HG03520 (cell line): Measurements from ENCODE around the gene GRIP2.

Experiments used
- ATAC-seq: cut with Tn5 transposase; IDR thresholded peaks from one replicate; pipeline ENCODE4 v1.9.1; 2021; ENCODE audit warnings: mild to moderate bottlenecking, moderate library complexity; ENCODE audit not compliant: unreplicated experiment

The GRIP2 gene

DNA sequence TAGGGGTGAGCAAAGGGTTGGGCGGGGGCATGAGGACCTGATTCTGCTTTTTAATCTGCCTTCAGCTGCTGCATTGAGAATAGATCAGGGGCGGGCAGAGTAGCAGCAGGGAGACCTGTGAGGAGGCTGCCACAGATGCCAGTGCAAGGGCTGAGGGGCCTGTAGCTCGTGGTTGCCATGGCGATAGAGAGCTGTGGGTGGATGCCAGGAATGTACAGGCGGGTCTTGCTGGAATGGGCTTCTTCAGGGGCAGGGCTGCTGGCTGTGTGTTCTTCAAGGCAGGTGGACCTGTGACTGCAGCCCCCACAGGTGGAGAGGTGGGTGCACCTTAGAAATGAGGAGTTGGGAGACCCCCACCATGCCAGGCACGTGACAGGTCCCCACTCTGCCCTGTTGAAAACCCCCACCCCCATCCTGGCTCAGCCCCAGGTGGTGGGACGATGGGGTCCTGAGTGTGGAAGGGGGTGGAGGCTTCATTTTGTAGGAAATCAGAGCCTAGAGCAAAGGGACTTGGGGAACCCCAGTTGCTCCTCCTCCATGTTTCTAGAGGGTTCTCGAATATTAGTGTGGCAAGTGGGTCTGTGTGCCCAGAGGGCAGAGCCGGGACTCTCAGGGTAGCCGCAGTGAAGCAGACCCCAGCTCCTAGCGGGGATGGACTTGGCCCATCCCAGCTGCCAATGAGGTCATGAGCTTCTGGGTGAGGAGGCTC lies 99.5 kb downstream of the GRIP2 start:
- ATAC-seq, result no peak

DNA sequence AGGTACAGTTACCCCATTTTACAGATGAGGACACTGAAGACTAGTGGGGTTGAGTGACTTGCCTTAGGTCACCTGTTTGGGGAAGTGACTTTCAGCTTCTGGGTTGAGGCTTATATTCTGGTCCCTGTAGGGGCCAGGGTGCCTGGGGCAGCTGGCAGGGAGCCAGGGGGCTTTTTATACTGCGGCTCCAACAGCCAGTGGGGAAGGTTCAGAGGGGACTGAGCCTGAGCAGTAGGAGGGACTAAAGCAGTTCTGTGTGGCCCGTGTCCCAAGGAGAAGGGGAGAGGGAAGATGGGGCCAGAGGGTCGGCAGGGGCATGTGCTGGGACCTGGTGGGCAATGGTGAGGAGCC lies 100.0 kb downstream of the GRIP2 start:
- ATAC-seq, result no peak

DNA sequence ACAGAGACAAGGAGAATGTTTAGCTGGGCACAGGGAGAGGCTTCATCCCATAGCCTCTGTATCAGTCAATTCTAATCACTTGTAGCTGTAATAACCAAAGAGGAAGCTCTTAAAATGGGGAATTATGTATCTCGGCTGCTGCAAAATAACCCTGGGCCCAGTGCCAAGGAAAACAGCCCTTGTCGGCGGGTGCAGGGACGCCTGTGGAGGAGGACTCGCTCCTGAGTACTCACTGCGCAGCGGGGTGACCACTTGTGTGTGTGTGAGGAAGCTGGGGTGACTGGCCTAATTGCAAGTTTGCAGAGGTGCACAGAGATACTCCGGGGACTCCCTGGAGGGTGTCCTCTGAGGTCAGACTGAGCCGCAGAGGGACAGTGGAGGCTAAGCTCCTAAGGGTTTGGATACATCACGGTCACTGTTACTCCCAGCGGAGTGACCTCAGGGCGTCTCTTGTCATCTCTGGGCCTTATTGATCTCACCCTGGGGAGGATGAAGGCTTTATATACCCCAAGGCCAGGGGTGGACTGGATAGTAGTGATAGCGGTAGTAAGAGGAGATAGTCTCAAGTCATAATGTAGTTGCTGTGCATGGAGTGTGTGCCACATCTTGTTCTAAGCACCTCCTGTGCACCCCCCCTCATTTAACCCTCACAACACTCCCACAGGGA lies 100.5 kb downstream of the GRIP2 start:
- ATAC-seq, result no peak
